Measurements from ENCODE around the gene HOXC11.

HOXC11 gene

GRCh38 chr12:53998900-53999236 lies 25.9 kb downstream of the HOXC11 start:
- no peak for DNase-seq

GRCh38 chr12:53999559-54000115 lies 26.7 kb downstream of the HOXC11 start:
- DNase-seq, result peak; percentile 82 to 90 (median 83)

- peak; percentile 57 to 80 (median 71) for DNase-seq
Observed at GRCh38 chr12:54000116-54001114, 27.5 kb downstream of the HOXC11 start, which contains the start of gene HOXC9. Gene HOXC9, plus strand, starts transcription at chr12:54000161. Its CDS starts 28 bp downstream, at chr12:54000189.

- DNase-seq, result no peak
Observed at GRCh38 chr12:54001283-54002187, 28.6 kb downstream of the HOXC11 start.

DNA sequence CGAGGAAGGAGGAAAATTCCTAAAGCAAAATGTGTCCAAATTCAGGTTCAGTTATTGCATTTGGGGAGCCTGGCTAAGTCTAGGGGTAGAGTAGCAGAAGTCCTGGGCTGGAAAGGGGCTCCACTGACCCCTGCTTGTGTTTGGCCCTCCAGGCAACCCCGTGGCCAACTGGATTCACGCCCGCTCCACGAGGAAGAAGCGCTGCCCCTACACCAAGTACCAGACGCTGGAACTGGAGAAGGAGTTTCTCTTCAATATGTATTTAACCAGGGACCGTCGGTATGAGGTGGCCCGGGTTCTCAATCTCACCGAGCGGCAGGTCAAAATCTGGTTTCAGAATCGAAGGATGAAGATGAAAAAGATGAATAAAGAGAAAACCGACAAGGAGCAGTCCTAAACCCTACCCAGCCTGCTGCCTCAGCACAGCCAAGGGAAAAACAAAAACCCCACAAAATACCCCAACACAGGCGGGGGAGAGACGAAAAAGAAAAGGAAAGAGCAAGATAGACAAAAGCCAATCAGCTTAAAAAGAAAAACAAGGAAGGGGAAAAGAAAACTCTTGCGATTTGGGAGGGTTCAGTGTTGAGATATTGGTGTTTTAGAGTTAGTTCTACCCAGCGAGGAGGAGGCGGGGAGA lies 29.5 kb downstream of the HOXC11 start:
- no peak for DNase-seq

DNA sequence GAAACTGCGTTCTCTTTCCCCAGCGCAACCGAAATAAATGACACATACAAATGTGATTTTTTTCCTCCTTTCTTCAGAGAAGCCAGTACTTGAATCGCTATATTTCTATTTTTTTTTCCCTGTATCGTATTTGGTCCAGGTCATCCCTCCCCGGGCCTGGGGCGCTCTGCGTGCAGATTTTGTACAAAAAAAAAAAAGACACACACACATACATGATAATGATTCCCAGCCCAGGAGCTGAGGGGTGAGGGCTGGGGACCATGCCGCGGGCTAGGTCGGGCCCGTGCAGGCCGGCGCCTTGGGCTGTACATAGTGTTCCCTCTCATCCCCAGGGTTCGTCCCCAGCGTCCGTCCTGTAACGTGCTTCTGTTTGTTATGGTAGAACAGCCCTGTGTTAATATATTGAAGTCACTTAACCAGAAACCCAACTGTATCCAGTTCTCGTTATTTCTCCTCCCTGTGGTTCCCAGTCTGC lies 30.0 kb downstream of the HOXC11 start:
- DNase-seq, result no peak

GRCh38 chr12:54003625-54004024 lies 30.7 kb downstream of the HOXC11 start:
- DNase-seq, result no peak

DNA sequence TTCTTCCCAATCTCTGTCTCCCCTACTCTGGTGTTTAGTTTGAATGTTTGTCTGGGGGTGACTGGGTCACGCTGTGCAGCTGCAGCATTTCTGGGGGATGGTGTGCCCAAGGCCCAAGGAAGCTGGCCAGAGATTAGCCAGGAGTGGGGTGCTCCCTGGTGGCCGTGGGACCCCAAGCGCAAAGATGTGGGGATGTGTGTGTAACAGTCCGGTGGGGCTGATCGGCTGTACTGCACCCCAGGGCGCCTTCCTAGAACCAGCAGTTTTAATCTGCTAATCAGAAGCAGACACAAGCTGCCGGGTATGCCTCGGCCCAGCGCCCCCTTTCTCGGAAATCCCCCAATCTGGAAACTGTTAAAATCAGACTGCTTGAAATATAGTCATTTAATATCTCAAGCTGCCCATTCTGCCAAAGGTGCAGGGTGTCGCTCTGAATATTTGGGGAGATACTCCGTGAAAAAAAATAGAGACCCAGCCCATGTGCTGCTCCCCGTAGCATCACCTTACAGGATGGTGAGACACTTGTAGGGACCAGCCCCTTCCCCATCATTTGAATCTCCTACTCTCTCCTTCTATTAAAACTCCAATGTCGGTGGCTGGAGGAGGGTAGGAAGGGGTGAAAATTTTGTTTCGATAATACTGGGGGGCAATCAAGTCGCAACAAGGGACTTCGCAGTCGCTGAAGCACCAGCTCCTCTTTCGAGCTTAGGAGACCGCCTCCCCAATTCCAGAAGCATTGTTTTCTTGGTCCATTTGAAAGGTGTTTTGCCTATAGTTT lies 31.3 kb downstream of the HOXC11 start:
- DNase-seq, result no peak

GRCh38 chr12:54004841-54005530 lies 32.1 kb downstream of the HOXC11 start:
- DNase-seq, result peak in 1 of 3 experiments; percentile 15

- no peak for DNase-seq
Observed at GRCh38 chr12:54005531-54005852, 32.6 kb downstream of the HOXC11 start.

DNA sequence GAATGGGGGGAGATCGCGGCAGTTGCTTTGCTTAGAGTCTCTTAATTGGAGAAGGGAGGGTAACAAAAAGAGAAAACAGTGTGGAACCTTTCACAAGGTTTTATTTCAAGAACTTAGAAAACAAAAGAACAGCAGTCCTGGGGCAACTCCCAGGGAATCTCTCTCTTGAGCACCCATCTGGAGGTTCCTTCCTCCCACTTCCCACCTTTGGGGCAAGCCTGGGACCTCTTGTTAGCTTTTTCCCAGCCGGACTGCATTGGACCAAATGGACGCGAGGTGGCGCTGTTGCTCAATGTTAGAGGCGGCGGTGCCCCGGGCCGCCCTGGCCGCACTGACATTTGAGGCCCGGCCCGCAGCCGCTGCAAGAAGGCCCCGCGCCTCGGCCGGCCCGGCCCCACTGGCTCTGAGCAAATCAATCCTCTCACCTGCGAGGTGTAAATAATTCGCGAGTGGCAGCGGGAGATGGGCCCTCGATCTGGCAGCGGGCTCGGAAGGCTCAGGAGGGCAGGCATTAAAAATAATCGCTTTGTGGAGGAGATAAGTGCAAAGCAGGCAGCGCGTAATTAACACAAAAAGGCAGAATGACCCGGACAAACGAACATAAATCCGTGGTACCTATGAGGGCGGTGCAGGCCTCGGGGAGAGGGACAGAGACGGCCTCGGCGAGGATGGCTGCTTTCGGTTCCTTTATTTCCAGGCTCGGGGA lies 33.1 kb downstream of the HOXC11 start:
- DNase-seq, result peak; percentile 69 to 90 (median 85)

- DNase-seq, result no peak
Observed at GRCh38 chr12:54006559-54007220, 33.8 kb downstream of the HOXC11 start.

DNA sequence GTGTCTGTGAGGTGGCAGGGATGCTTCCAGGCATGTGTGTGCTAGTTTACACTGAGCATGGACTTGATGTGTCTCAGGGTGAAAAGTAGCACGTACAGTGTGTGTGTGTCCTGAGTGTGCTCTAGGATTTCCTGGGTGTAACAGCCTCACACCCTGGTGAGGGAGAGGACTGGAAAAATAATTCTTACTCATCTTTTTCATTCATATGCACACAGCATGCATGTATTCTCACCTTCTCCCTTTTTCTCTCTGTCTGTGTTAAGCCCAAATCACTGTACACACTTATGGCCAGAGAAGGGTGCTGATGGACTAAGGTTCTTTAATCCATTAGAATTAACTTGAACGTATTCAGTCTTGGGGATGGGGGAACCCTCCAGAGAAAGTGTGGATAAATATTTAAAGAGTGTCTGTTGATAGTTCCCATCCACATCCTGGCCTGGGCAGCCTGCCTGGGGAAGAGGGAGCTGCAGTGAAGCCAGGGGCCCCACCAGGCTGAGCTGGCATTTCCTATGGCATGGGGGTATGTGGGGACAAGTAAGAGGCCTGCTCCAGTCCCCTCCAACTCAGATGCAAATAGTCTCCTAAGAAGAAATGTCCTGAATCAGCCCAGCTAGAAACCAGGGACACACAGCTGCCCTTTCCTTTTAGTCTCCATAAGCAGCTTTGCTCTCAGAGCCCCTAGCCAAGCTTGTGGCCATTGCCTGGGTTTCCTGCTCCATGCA lies 34.8 kb downstream of the HOXC11 start:
- no peak for DNase-seq

DNA sequence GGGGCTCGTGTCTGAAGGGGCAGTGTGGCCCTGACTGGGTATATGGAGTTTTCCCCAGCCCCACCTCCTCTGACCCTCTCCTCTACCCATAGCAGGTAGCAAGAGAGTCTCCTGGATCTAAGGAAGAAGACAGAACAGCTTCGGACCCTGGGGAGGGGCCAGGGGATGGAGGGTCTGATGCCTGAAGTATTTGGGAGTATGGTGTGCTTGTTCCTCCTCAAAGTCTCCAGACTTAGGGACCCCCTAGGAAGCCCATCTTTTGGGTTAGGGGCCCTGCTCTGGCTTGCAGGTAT lies 35.3 kb downstream of the HOXC11 start:
- no peak for DNase-seq

- DNase-seq, result no peak
Observed at GRCh38 chr12:54009171-54010052, 36.5 kb downstream of the HOXC11 start.

DNA sequence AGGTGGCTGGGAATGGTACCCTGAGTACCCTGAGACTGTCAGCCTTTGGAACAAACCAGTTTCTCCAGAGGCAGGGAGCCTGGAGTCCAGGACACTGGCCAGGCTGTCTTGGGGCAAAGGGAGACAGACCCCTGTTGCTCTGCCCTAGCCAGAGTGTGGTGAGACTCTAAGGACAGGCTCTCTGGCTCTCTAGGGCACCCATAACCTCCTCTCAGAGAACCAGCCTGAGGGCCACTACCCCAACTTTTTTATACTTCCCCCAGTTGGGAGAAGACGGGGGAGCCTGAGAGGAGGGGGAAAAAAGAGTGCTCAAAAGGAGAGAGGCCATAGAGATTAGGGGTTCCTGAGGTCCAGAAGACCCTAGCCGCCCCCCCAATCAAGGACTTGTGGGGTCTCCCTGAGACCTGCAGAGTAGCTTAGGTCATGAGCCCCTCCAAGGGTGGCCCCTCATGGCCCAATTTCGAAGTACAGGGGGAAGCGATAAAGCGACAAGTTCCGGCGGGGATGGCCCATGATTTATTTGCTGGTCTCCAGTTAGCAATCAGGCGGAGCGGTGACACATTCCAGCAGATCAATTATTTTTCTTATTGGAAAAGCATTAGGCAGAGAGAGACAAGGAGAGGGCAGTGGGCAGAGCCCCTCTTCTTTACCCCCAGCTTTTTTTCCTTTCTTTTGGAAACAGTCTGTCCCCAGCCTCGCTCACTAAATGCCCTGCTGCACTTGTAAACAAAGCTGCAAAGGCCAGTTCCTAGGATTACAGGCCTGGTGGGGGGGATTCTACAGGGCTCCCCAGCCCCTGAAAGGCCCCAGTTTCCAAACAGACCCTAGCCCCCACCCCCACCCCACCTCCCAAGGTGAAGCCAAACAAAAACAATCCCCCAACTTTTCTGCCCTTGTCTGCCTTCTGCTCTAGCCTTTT lies 37.4 kb downstream of the HOXC11 start:
- DNase-seq, result no peak

- no peak for DNase-seq
Observed at GRCh38 chr12:54010972-54011664, 38.2 kb downstream of the HOXC11 start.

All from NCI-H1417 (cell line).